Measurements from ENCODE around the gene PRKACG. TPM values are rescaled to one million over a fixed set of nuclear protein-coding genes. Genes with fewer than 3 reads are reported as not detected.

PRKACG gene
- total and polyA plus RNA-seq, 2 experiments from 2014 or later: not detected

DNA sequence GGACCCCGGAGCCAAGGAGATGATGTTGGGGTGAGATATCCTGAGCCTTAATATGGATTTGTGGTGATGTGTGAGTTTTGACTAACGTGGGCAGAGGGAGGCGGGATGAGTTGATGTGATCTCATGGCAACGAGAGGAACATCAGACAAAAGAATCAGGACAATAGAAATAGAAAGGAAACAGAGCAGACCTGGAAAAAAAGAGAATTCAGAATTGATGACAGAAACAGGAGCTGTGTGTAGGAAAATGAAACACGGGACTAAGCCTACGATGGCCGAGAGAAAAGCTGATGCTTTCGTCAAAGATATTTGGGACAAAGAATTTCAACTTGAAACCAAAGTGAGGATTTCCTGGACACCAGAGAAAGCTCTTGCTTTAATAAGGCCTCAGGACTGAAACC is 10.9 kb downstream of the PRKACG start:
- Mint-ChIP-seq H3K4me3 (no peak overlapping the region), H3K4me1 (peaks cover 17% of the 10 kb centered on the region), H3K27ac (no peak overlapping the region), H3K9me3 (no peaks in the 10 kb centered on the region), H3K27me3 (ENCODE audit: insufficient read depth, low read depth, poor library complexity) (no peaks in the 10 kb centered on the region), H3K36me3 (ENCODE audit: low read depth) (no peaks in the 10 kb centered on the region)
- Histone ChIP-seq H3K27me3 (ENCODE audit: insufficient read depth) (no peaks in the 10 kb centered on the region), H2AFZ (no peak overlapping the region), H3K27ac (ENCODE audit: low read depth) (no peak overlapping the region), H3K4me3 (no peak overlapping the region), H3F3A (replicated peaks; ENCODE audit: low read depth) (no peaks in the 10 kb centered on the region), H3K9me2 (ENCODE audit: insufficient read depth) (no peaks in the 10 kb centered on the region), H3K4me2 (no peak overlapping the region), H4K20me1 (replicated peaks; ENCODE audit: insufficient read depth) (no peaks in the 10 kb centered on the region), H3K36me3 (ENCODE audit: insufficient read depth) (no peaks in the 10 kb centered on the region), H3K4me1 (ENCODE audit: insufficient read depth) (peaks cover 5% of the 10 kb centered on the region), H3K79me2 (replicated peaks; ENCODE audit: insufficient read depth) (no peaks in the 10 kb centered on the region)
- DNase-seq (ENCODE audit: low spot score) (no peak), ATAC-seq (no peak)
- TF ChIP-seq CREB1 (CRISPR knock-in tag; IDR thresholded peaks at IDR 0.05; ENCODE audit: low read depth) (no peak), JUNB (IDR thresholded peaks at IDR 0.05; ENCODE audit: unreplicated experiment) (no peak), EZH2phosphoT487 (IDR thresholded peaks at IDR 0.05; ENCODE audit: unreplicated experiment) (no peak), POLR2AphosphoS5 (IDR thresholded peaks at IDR 0.05; ENCODE audit: low read depth) (no peak), STAT1 (IDR thresholded peaks at IDR 0.05; ENCODE audit: unreplicated experiment) (no peak), REST (IDR thresholded peaks at IDR 0.05; ENCODE audit: unreplicated experiment) (no peak), NANOG (IDR thresholded peaks at IDR 0.05; ENCODE audit: borderline replicate concordance) (no peak), EZH2 (IDR thresholded peaks at IDR 0.05; ENCODE audit: low read depth, unreplicated experiment) (no peak), ETS1 (IDR thresholded peaks at IDR 0.05) (no peak), ZNF331 (CRISPR knock-in tag; IDR thresholded peaks at IDR 0.05; ENCODE audit: low read depth) (no peak), ZNF114 (CRISPR knock-in tag; IDR thresholded peaks at IDR 0.05) (no peak)
- TF ChIP-seq, protein P1, sequence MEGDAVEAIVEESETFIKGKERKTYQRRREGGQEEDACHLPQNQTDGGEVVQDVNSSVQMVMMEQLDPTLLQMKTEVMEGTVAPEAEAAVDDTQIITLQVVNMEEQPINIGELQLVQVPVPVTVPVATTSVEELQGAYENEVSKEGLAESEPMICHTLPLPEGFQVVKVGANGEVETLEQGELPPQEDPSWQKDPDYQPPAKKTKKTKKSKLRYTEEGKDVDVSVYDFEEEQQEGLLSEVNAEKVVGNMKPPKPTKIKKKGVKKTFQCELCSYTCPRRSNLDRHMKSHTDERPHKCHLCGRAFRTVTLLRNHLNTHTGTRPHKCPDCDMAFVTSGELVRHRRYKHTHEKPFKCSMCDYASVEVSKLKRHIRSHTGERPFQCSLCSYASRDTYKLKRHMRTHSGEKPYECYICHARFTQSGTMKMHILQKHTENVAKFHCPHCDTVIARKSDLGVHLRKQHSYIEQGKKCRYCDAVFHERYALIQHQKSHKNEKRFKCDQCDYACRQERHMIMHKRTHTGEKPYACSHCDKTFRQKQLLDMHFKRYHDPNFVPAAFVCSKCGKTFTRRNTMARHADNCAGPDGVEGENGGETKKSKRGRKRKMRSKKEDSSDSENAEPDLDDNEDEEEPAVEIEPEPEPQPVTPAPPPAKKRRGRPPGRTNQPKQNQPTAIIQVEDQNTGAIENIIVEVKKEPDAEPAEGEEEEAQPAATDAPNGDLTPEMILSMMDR (conservative IDR thresholded peaks at IDR 0.05; ENCODE audit: low read depth in 2 of 2): no peak
- TF ChIP-seq, protein P2, sequence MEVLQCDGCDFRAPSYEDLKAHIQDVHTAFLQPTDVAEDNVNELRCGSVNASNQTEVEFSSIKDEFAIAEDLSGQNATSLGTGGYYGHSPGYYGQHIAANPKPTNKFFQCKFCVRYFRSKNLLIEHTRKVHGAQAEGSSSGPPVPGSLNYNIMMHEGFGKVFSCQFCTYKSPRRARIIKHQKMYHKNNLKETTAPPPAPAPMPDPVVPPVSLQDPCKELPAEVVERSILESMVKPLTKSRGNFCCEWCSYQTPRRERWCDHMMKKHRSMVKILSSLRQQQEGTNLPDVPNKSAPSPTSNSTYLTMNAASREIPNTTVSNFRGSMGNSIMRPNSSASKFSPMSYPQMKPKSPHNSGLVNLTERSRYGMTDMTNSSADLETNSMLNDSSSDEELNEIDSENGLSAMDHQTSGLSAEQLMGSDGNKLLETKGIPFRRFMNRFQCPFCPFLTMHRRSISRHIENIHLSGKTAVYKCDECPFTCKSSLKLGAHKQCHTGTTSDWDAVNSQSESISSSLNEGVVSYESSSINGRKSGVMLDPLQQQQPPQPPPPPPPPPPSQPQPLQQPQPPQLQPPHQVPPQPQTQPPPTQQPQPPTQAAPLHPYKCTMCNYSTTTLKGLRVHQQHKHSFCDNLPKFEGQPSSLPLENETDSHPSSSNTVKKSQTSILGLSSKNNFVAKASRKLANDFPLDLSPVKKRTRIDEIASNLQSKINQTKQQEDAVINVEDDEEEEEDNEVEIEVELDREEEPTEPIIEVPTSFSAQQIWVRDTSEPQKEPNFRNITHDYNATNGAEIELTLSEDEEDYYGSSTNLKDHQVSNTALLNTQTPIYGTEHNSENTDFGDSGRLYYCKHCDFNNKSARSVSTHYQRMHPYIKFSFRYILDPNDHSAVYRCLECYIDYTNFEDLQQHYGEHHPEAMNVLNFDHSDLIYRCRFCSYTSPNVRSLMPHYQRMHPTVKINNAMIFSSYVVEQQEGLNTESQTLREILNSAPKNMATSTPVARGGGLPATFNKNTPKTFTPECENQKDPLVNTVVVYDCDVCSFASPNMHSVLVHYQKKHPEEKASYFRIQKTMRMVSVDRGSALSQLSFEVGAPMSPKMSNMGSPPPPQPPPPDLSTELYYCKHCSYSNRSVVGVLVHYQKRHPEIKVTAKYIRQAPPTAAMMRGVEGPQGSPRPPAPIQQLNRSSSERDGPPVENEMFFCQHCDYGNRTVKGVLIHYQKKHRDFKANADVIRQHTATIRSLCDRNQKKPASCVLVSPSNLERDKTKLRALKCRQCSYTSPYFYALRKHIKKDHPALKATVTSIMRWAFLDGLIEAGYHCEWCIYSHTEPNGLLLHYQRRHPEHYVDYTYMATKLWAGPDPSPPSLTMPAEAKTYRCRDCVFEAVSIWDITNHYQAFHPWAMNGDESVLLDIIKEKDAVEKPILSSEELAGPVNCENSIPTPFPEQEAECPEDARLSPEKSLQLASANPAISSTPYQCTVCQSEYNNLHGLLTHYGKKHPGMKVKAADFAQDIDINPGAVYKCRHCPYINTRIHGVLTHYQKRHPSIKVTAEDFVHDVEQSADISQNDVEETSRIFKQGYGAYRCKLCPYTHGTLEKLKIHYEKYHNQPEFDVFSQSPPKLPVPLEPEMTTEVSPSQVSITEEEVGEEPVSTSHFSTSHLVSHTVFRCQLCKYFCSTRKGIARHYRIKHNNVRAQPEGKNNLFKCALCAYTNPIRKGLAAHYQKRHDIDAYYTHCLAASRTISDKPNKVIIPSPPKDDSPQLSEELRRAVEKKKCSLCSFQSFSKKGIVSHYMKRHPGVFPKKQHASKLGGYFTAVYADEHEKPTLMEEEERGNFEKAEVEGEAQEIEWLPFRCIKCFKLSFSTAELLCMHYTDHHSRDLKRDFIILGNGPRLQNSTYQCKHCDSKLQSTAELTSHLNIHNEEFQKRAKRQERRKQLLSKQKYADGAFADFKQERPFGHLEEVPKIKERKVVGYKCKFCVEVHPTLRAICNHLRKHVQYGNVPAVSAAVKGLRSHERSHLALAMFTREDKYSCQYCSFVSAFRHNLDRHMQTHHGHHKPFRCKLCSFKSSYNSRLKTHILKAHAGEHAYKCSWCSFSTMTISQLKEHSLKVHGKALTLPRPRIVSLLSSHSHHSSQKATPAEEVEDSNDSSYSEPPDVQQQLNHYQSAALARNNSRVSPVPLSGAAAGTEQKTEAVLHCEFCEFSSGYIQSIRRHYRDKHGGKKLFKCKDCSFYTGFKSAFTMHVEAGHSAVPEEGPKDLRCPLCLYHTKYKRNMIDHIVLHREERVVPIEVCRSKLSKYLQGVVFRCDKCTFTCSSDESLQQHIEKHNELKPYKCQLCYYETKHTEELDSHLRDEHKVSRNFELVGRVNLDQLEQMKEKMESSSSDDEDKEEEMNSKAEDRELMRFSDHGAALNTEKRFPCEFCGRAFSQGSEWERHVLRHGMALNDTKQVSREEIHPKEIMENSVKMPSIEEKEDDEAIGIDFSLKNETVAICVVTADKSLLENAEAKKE (CRISPR knock-in tag; IDR thresholded peaks at IDR 0.05): no peak
